SK-N-MC (cell line): ENCODE data around the gene COPS6.

Source experiments
- EZH2 ChIP-seq: fragments of 200-600 bp; sonication (generic); IDR thresholded peaks from one replicate; pipeline ENCODE4 v1.6.1; 2017; ENCODE audit warnings: antibody characterized with exemption
- POLR2AphosphoS5 ChIP-seq: IDR thresholded peaks from 2 replicates; pipeline ENCODE4 v1.6.1; 2012; ENCODE audit warnings: mild to moderate bottlenecking, low read depth, low read length, borderline replicate concordance

GRCh38 chr7:100119072-100119969, 30.6 kb downstream of the COPS6 start, which contains the start of the genes CNPY4 and TAF6:
- TF ChIP-seq POLR2AphosphoS5 = peak; percentile 85
- TF ChIP-seq EZH2 = no peak
